Measurements from ENCODE around the gene WDR62.

GRCh38 chr19:36120092-36120983, 65.6 kb downstream of the WDR62 start:
- TF ChIP-seq CTCF (IDR thresholded peaks at IDR 0.05 in 2 of 3, conservative IDR thresholded peaks at IDR 0.05 in 1 of 3; ENCODE audit: control insufficient read depth in 2 of 3, extremely low read depth in 1 of 3, insufficient read depth in 1 of 3, low read depth in 3 of 3, low read length in 3 of 3): no peak
- no peak for TF ChIP-seq HCFC1 (IDR thresholded peaks at IDR 0.05; ENCODE audit: low read length)
- no peak for TF ChIP-seq POLR2AphosphoS5 (IDR thresholded peaks at IDR 0.05; ENCODE audit: low read length)
- no peak for TF ChIP-seq EZH2 (IDR thresholded peaks at IDR 0.05; ENCODE audit: borderline replicate concordance, control insufficient read depth, low read depth, low read length)
